Measurements from ENCODE around the gene MYT1.
"Not testable (repeated sequence)": the region's sequence is repeated elsewhere in the genome, so short reads cannot be mapped to it uniquely, and the experiment has no call there.

MYT1 gene

GRCh38 chr20:64133951-64134407 is 30.3 kb upstream of the MYT1 start:
- Histone ChIP-seq H3K9ac (ENCODE audit: low read depth, low read length) (no peak overlapping the region), H3K9me3 (ENCODE audit: control insufficient read depth, insufficient read depth, low read length) (no peaks in the 10 kb centered on the region), H3K36me3 (ENCODE audit: insufficient read depth, low read length) (no peaks in the 10 kb centered on the region), H3K4me1 (ENCODE audit: insufficient read depth, low read length) (no peaks in the 10 kb centered on the region)

- H3K4me1 ChIP-seq (ENCODE audit: insufficient read depth, low read length); H3K9ac ChIP-seq (ENCODE audit: low read depth, low read length); H3K36me3 ChIP-seq (ENCODE audit: insufficient read depth, low read length); H3K9me3 ChIP-seq (ENCODE audit: control insufficient read depth, insufficient read depth, low read length): not testable (repeated sequence)
These were observed 29.5 kb upstream of the MYT1 start for GRCh38 chr20:64134744-64135143.

- no peak overlapping the region for H3K9ac ChIP-seq (ENCODE audit: low read depth, low read length)
- no peaks in the 10 kb centered on the region for H3K36me3 ChIP-seq (ENCODE audit: insufficient read depth, low read length)
- H3K4me1 ChIP-seq (ENCODE audit: insufficient read depth, low read length): no peaks in the 10 kb centered on the region
- H3K9me3 ChIP-seq (ENCODE audit: control insufficient read depth, insufficient read depth, low read length): no peaks in the 10 kb centered on the region
These were observed 28.1 kb upstream of the MYT1 start for GRCh38 chr20:64136004-64136710.

GRCh38 chr20:64137598-64138031 is 26.6 kb upstream of the MYT1 start:
- no peaks in the 10 kb centered on the region for H3K4me1 ChIP-seq (ENCODE audit: insufficient read depth, low read length)
- H3K9ac ChIP-seq (ENCODE audit: low read depth, low read length): no peak overlapping the region
- H3K36me3 ChIP-seq (ENCODE audit: insufficient read depth, low read length): no peaks in the 10 kb centered on the region
- no peaks in the 10 kb centered on the region for H3K9me3 ChIP-seq (ENCODE audit: control insufficient read depth, insufficient read depth, low read length)

- no peak overlapping the region for H3K9ac ChIP-seq (ENCODE audit: low read depth, low read length)
- no peaks in the 10 kb centered on the region for H3K4me1 ChIP-seq (ENCODE audit: insufficient read depth, low read length)
- no peaks in the 10 kb centered on the region for H3K36me3 ChIP-seq (ENCODE audit: insufficient read depth, low read length)
These were observed 25.9 kb upstream of the MYT1 start for GRCh38 chr20:64138276-64138815.

GRCh38 chr20:64139199-64140060 is 24.8 kb upstream of the MYT1 start:
- H3K36me3 ChIP-seq (ENCODE audit: insufficient read depth, low read length): no peaks in the 10 kb centered on the region
- H3K4me1 ChIP-seq (ENCODE audit: insufficient read depth, low read length): no peaks in the 10 kb centered on the region
- H3K9me3 ChIP-seq (ENCODE audit: control insufficient read depth, insufficient read depth, low read length): no peaks in the 10 kb centered on the region
- no peak overlapping the region for H3K9ac ChIP-seq (ENCODE audit: low read depth, low read length)

More at GRCh38 chr20:64138276-64138815, 25.9 kb upstream of the MYT1 start:
- no peaks in the 10 kb centered on the region for H3K9me3 ChIP-seq (ENCODE audit: control insufficient read depth, insufficient read depth, low read length)

GRCh38 chr20:64140061-64140931 is 24.0 kb upstream of the MYT1 start:
- H3K36me3 ChIP-seq (ENCODE audit: insufficient read depth, low read length): no peaks in the 10 kb centered on the region

GRCh38 chr20:64140956-64141355 is 23.3 kb upstream of the MYT1 start:
- no peaks in the 10 kb centered on the region for H3K9me3 ChIP-seq (ENCODE audit: control insufficient read depth, insufficient read depth, low read length)
- no peaks in the 10 kb centered on the region for H3K36me3 ChIP-seq (ENCODE audit: insufficient read depth, low read length)
- no peak overlapping the region for H3K9ac ChIP-seq (ENCODE audit: low read depth, low read length)
- no peaks in the 10 kb centered on the region for H3K4me1 ChIP-seq (ENCODE audit: insufficient read depth, low read length)

More at GRCh38 chr20:64140061-64140931, 24.0 kb upstream of the MYT1 start:
- Histone ChIP-seq H3K4me1 (ENCODE audit: insufficient read depth, low read length) (no peaks in the 10 kb centered on the region), H3K9me3 (ENCODE audit: control insufficient read depth, insufficient read depth, low read length) (no peaks in the 10 kb centered on the region), H3K9ac (ENCODE audit: low read depth, low read length) (no peak overlapping the region)

GRCh38 chr20:64142590-64142989 is 21.7 kb upstream of the MYT1 start:
- Histone ChIP-seq H3K9me3 (ENCODE audit: control insufficient read depth, insufficient read depth, low read length) (no peaks in the 10 kb centered on the region), H3K4me1 (ENCODE audit: insufficient read depth, low read length) (no peaks in the 10 kb centered on the region), H3K36me3 (ENCODE audit: insufficient read depth, low read length) (no peaks in the 10 kb centered on the region), H3K9ac (ENCODE audit: low read depth, low read length) (no peak overlapping the region)

- no peaks in the 10 kb centered on the region for H3K36me3 ChIP-seq (ENCODE audit: insufficient read depth, low read length)
- H3K9ac ChIP-seq (ENCODE audit: low read depth, low read length): no peak overlapping the region
- no peaks in the 10 kb centered on the region for H3K4me1 ChIP-seq (ENCODE audit: insufficient read depth, low read length)
- no peaks in the 10 kb centered on the region for H3K9me3 ChIP-seq (ENCODE audit: control insufficient read depth, insufficient read depth, low read length)
These were observed 21.0 kb upstream of the MYT1 start for GRCh38 chr20:64143018-64143801.

GRCh38 chr20:64144144-64144912 is 19.9 kb upstream of the MYT1 start:
- no peaks in the 10 kb centered on the region for H3K4me1 ChIP-seq (ENCODE audit: insufficient read depth, low read length)
- no peaks in the 10 kb centered on the region for H3K9me3 ChIP-seq (ENCODE audit: control insufficient read depth, insufficient read depth, low read length)
- no peaks in the 10 kb centered on the region for H3K36me3 ChIP-seq (ENCODE audit: insufficient read depth, low read length)
- H3K9ac ChIP-seq (ENCODE audit: low read depth, low read length): no peak overlapping the region

GRCh38 chr20:64145458-64146300 is 18.6 kb upstream of the MYT1 start:
- Histone ChIP-seq H3K9ac (ENCODE audit: low read depth, low read length) (no peak overlapping the region), H3K4me1 (ENCODE audit: insufficient read depth, low read length) (no peaks in the 10 kb centered on the region), H3K36me3 (ENCODE audit: insufficient read depth, low read length) (no peaks in the 10 kb centered on the region), H3K9me3 (ENCODE audit: control insufficient read depth, insufficient read depth, low read length) (no peaks in the 10 kb centered on the region)

Data from ES-I3 (cell line).